Fibroblast of the aortic adventitia (primary cell): Measurements from ENCODE around the gene GRIA1. TPM values are rescaled to one million over a fixed set of nuclear protein-coding genes. Genes with fewer than 3 reads are reported as not detected.

ENCODE experiments used
- DNase-seq: peaks from one replicate; pipeline ENCODE4 v3.0.0-alpha.2; 2010; ENCODE audit warnings: low read depth
- H3K4me3 ChIP-seq: 2 replicates; pipeline ENCODE4 v1.5.1; 2011; ENCODE audit warnings: low read depth, mild to moderate bottlenecking, control low read depth, low read length, moderate library complexity
- total RNA-seq: library from RNA; depleted of rRNA; stranded (reverse); fragments of >200 nt; gene quantifications from 2 replicates; pipeline ENCODE4 v1.2.3, GENCODE V29; 2012; ENCODE audit warnings: low replicate concordance
- TF ChIP-seq, protein P1 (sequence below): IDR thresholded peaks from 2 replicates; pipeline ENCODE4 v1.5.1; 2011; ENCODE audit warnings: mild to moderate bottlenecking, low read length, control low read depth, inconsistent platforms; ENCODE audit not compliant: insufficient read depth

Gene GRIA1
- total RNA-seq, 1 donor = 1.2 TPM

DNA sequence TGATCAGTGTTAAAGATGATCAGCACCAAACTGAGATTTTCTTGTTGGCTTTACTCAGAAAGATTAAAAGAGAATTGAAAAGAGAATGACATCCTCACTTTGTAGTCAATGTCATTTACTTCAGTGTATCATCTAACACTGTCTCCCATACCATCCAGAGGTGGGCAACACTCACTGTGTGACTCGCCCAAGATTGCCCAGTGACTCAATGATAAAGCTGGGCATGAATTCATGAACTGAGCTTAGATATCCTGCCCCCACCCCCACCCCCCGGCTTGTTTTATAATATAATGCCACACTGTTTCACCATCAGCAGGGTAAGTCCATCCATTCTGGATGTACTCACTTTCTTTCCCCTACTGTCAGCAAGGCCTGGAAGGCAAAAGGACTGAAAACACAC lies 306.1 kb downstream of the GRIA1 start:
- TF ChIP-seq, protein P1, sequence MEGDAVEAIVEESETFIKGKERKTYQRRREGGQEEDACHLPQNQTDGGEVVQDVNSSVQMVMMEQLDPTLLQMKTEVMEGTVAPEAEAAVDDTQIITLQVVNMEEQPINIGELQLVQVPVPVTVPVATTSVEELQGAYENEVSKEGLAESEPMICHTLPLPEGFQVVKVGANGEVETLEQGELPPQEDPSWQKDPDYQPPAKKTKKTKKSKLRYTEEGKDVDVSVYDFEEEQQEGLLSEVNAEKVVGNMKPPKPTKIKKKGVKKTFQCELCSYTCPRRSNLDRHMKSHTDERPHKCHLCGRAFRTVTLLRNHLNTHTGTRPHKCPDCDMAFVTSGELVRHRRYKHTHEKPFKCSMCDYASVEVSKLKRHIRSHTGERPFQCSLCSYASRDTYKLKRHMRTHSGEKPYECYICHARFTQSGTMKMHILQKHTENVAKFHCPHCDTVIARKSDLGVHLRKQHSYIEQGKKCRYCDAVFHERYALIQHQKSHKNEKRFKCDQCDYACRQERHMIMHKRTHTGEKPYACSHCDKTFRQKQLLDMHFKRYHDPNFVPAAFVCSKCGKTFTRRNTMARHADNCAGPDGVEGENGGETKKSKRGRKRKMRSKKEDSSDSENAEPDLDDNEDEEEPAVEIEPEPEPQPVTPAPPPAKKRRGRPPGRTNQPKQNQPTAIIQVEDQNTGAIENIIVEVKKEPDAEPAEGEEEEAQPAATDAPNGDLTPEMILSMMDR = no peak
- no peak overlapping the region for H3K4me3 ChIP-seq
- DNase-seq = no peak

DNA sequence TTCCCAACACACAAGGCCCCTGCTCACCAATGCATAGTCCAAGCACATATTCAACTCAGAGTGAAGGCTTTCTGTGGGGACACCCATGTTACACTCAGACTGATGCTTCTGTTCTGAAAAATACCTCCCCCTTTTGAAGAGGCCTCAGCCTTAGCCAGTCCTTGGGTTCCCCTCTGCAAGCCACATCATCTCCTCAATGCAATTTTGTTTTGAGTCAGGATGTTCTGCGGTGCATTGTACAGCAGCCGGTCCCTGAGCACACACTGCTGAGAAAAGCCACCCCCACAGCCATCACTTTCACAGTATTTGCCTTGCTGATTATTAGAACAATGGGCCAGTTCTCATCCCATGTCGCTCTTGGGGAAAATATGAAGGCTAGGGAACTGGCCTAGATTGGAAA lies 307.0 kb downstream of the GRIA1 start:
- H3K4me3 ChIP-seq = no peak overlapping the region
- DNase-seq = no peak
- TF ChIP-seq, protein P1 = no peak

DNA sequence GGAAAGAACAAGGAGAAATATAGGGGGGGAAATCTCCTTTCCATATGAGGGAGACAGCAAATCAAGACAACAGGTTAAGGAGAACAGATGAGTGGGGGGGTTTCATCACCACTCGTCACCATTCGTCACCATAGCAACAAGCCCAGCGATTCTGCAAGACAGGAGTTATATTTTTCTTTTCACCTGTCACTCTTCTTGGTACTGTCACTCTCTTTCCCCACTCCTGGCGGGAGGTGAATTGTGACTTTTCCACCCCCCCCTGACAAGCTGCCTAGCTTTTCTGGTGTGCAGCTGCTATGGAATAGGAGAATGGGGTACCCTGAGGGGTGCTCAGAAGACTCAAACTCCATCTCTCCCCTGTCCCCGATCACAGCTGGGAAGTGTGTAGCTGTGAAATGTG lies 308.4 kb downstream of the GRIA1 start:
- TF ChIP-seq, protein P1 = no peak
- H3K4me3 ChIP-seq = no peak overlapping the region
- DNase-seq = no peak

DNA sequence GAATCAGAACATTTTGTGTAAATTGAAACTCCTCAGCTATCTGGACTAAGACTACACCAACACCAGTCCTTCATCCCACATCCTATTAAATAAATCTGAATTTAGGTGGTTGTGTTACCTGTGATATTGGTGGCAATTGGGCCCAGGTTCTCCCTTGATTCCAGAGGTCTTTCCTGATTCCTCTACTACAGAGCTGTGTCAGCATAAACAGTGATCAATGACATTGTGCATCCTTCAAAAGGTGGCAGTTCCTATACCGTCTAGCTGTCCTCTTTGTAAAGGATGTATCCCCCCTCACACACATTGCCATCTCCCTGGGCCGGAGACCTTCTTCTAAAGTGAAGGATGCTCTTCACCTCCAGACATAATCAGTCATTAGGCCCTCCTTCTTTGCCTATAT lies 309.0 kb downstream of the GRIA1 start:
- DNase-seq = no peak
- no peak overlapping the region for H3K4me3 ChIP-seq
- TF ChIP-seq, protein P1 = no peak

DNA sequence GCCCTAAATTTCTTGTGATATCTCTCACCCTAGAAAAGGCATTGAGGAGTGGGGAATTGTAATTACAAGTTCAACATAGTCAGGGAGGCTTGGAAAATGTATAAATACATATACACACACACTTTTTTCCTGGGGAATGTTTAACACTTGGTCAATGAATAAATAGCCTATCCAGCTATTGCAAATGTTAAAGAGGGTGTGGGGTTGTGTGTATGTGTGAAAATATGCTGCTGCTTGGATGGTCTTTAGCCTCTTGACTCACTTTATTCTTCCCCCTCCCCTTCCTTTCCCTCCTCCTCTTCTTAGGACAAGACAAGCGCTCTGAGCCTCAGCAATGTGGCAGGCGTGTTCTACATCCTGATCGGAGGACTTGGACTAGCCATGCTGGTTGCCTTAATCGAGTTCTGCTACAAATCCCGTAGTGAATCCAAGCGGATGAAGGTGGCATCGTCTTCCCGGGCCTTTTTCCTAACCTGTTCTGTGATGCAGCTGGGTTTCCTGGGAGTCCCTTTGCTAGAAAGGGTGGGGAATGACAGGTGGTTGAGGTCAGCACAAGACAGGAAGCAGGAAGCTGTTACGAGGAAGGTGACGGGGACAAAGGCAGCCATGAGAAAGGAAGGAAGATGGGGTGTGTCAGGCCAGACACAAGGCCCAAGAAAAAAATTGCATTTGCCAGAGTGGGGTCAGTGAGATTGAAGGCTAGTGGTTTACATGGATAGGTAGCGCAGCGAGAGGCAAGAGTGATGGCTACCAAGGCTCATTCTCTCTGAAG lies 311.8 kb downstream of the GRIA1 start:
- DNase-seq = no peak
- no peak overlapping the region for H3K4me3 ChIP-seq
- TF ChIP-seq, protein P1 = no peak

DNA sequence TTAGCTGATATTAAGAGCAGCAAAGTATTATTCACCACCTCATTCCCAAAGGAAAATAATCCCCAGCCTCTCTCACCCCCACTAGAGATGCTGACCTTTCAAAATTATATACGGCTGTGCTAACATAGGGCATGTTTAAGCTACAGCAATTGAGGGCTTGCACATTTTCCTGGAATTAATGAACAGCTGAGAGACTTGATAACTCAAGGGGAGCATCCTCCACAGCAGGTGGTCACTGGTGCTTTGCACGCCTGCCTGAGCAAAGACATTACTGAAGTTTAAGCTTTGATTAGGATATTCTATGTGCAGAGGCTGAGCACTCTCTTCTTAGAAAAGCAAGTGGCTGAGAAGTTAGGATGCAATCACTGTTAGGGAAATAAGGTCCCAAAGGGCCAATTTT lies 317.3 kb downstream of the GRIA1 start:
- TF ChIP-seq, protein P1 = no peak
- no peak for DNase-seq
- H3K4me3 ChIP-seq = no peak overlapping the region

DNA sequence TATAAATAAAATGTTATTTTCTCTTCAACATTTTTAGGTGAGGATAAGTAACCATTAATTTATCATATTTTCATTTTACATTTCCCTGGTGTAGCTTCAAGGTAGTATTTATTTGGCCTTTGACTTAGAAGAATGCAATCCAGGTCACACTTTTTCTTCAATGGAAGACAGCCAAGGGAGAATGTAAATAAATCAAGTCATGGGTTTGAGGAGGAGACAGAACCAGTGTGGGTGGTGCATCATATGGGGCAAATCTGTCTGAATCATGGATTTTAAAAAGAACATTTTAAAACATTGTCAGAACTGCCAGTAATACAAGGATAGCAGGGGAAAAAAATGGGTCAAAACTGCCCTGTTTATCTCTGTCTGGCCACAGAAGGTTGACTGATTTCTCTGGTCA lies 318.7 kb downstream of the GRIA1 start:
- no peak overlapping the region for H3K4me3 ChIP-seq
- DNase-seq = no peak
- TF ChIP-seq, protein P1 = no peak
